HUDEP-2 (cell line): ENCODE results near the gene ANGPTL5.
A peak's percentile ranks its signal among the peaks of the same experiment; 100 is the strongest.
"Not testable (repeated sequence)": the region's sequence is repeated elsewhere in the genome, so short reads cannot be mapped to it uniquely, and the experiment has no call there.

Experiments used
- DNase-seq, 76 experiments: peaks; one replicate each; lab custom pipeline; 2025; ENCODE audit not compliant: unreplicated experiment in 76 of 76; lab: John Stamatoyannopoulos, UW

The ANGPTL5 gene

GRCh38 chr11:101916422-101916821, at the start of gene ANGPTL5:
Gene ANGPTL5 (minus strand): TSS chr11:101916522. CDS start chr11:101907909, 8,613 bp downstream.
- no peak for DNase-seq

GRCh38 chr11:101964200-101964599, 47.9 kb upstream of the ANGPTL5 start:
- DNase-seq = not testable (repeated sequence)

- DNase-seq = no peak
Measured at GRCh38 chr11:101960231-101960630, 43.9 kb upstream of the ANGPTL5 start.

GRCh38 chr11:101955701-101956100, 39.4 kb upstream of the ANGPTL5 start:
- no peak for DNase-seq

GRCh38 chr11:101955278-101955677, 39.0 kb upstream of the ANGPTL5 start:
- no peak for DNase-seq

- DNase-seq = no peak
Measured at GRCh38 chr11:101949680-101950220, 33.4 kb upstream of the ANGPTL5 start.

- no peak for DNase-seq
Measured at GRCh38 chr11:101945448-101945847, 29.1 kb upstream of the ANGPTL5 start.

- DNase-seq = no peak
Measured at GRCh38 chr11:101944923-101945322, 28.6 kb upstream of the ANGPTL5 start.

- DNase-seq = no peak
Measured at GRCh38 chr11:101940901-101941520, 24.7 kb upstream of the ANGPTL5 start.

GRCh38 chr11:101931692-101932091, 15.4 kb upstream of the ANGPTL5 start:
- DNase-seq = no peak

- DNase-seq = peak in 3 of 76 experiments; percentile 1 to 23 (median 4)
Measured at GRCh38 chr11:101929294-101929915, 13.1 kb upstream of the ANGPTL5 start.

GRCh38 chr11:101923554-101923953, 7.2 kb upstream of the ANGPTL5 start:
- DNase-seq = no peak

GRCh38 chr11:101920992-101921391, 4.7 kb upstream of the ANGPTL5 start:
- no peak for DNase-seq

GRCh38 chr11:101917226-101917625, 904 bp upstream of the ANGPTL5 start:
- DNase-seq = no peak

GRCh38 chr11:101915791-101916291, 481 bp downstream of the ANGPTL5 start:
- no peak for DNase-seq

- DNase-seq = peak in 71 of 76 experiments; percentile 1 to 85 (median 61)
Measured at GRCh38 chr11:101914738-101915426, 1.4 kb downstream of the ANGPTL5 start, which contains the start of gene CEP126. Gene CEP126 (plus strand): TSS chr11:101915010. CDS start chr11:101915285, 275 bp downstream.

- DNase-seq = no peak
Measured at GRCh38 chr11:101914341-101914737, 2.0 kb downstream of the ANGPTL5 start.

GRCh38 chr11:101913656-101914055, 2.7 kb downstream of the ANGPTL5 start:
- no peak for DNase-seq

- DNase-seq = no peak
Measured at GRCh38 chr11:101912823-101913284, 3.5 kb downstream of the ANGPTL5 start.

- DNase-seq = no peak
Measured at GRCh38 chr11:101909087-101909486, 7.2 kb downstream of the ANGPTL5 start.

- no peak for DNase-seq
Measured at GRCh38 chr11:101907815-101908214, 8.5 kb downstream of the ANGPTL5 start.
